Endodermal cell (in vitro differentiated cells): Measurements from ENCODE around the gene INPPL1. TPM values are rescaled to one million over a fixed set of nuclear protein-coding genes. Genes with fewer than 3 reads are reported as not detected.

ENCODE experiments used
- DNase-seq: peaks from one replicate; pipeline ENCODE4 v3.0.0-alpha.2; 2017
- H3K27ac ChIP-seq: 2 replicates; pipeline ENCODE4 v1.5.1; 2013; ENCODE audit warnings: mild to moderate bottlenecking, low read depth, low read length, moderate library complexity
- H3K27me3 ChIP-seq: 2 replicates; pipeline ENCODE4 v1.6.1; 2013; ENCODE audit warnings: mild to moderate bottlenecking, low read length, moderate library complexity; ENCODE audit not compliant: insufficient read depth, control insufficient read depth, poor library complexity, severe bottlenecking
- H3K36me3 ChIP-seq: 2 replicates; pipeline ENCODE4 v1.7.0; 2013; ENCODE audit warnings: mild to moderate bottlenecking, low read length, moderate library complexity; ENCODE audit not compliant: control insufficient read depth, insufficient read depth
- H3K4me1 ChIP-seq: one replicate; pipeline ENCODE4 v1.7.0; 2013; ENCODE audit warnings: low read length; ENCODE audit not compliant: control insufficient read depth, insufficient read depth
- H3K4me3 ChIP-seq: 2 replicates; pipeline ENCODE4 v1.5.1; 2013; ENCODE audit warnings: mild to moderate bottlenecking, low read length, moderate library complexity
- H3K9ac ChIP-seq: 2 replicates; pipeline ENCODE4 v1.6.1; 2013; ENCODE audit warnings: mild to moderate bottlenecking, low read length, moderate library complexity; ENCODE audit not compliant: poor library complexity, severe bottlenecking; ENCODE audit errors: extremely low read depth
- H3K9me3 ChIP-seq: 2 replicates; pipeline ENCODE4 v1.6.1; 2013; ENCODE audit warnings: mild to moderate bottlenecking, low read length, moderate library complexity; ENCODE audit not compliant: control insufficient read depth
- H3K27ac Mint-ChIP-seq: 2 replicates; pipeline ENCODE4 v1.8.0; 2020; ENCODE audit warnings: mixed read lengths
- H3K27me3 Mint-ChIP-seq: 2 replicates; pipeline ENCODE4 v1.8.0; 2021; ENCODE audit warnings: mild to moderate bottlenecking, mixed read lengths; ENCODE audit not compliant: insufficient read depth
- H3K36me3 Mint-ChIP-seq: 2 replicates; pipeline ENCODE4 v1.8.0; 2020; ENCODE audit warnings: low read depth, mixed read lengths
- H3K4me1 Mint-ChIP-seq: 2 replicates; pipeline ENCODE4 v1.8.0; 2020; ENCODE audit warnings: mixed read lengths
- H3K4me3 Mint-ChIP-seq: 2 replicates; pipeline ENCODE4 v1.8.0; 2020; ENCODE audit warnings: mild to moderate bottlenecking, moderate library complexity, mixed read lengths
- H3K9me3 Mint-ChIP-seq: 2 replicates; pipeline ENCODE4 v1.8.0; 2020; ENCODE audit warnings: mild to moderate bottlenecking, mixed read lengths
- CTCF ChIP-seq: fragments of 200-600 bp; sonication (generic); conservative IDR thresholded peaks from 2 replicates; pipeline ENCODE4 v1.5.0; 2021; ENCODE audit warnings: antibody characterized with exemption, mild to moderate bottlenecking
- WGBS, 2 experiments: methylation state at CpG; one replicate each; pipeline versions ENCODE4 v1.1.5 to v1.1.7; 2013; ENCODE audit warnings: missing lambda C conversion rate in 2 of 2, mixed read lengths in 1 of 2; ENCODE audit not compliant: insufficient coverage in 1 of 2, insufficient read length in 1 of 2; 5-methylcytosine and 5-hydroxymethylcytosine counted together
- total RNA-seq, 2 donors: library from RNA; stranded (reverse); fragmentation: NEBNext Ultra II Directional in 1 of 2; extraction: Animal tissue kit (Norgen Biotek cat#: 25700) in 1 of 2; gene quantifications; 2 replicates in 1 of 2; 3 replicates in 1 of 2; pipeline ENCODE4 v1.2.1, GENCODE V29; 2021

Gene INPPL1
- total RNA-seq, 2 donors from 2014 or later: 230 to 325 TPM

- no peak overlapping the region for H3K4me3 ChIP-seq
- peaks cover 62% of the 10 kb centered on the region for H3K36me3 ChIP-seq
- H3K4me3 Mint-ChIP-seq: no peak overlapping the region
- H3K27ac Mint-ChIP-seq: peak overlapping the region; percentile 55
- H3K9ac ChIP-seq: no peak overlapping the region
- no peaks in the 10 kb centered on the region for H3K9me3 ChIP-seq
- peak; percentile 16 for TF ChIP-seq CTCF
- peaks cover 29% of the 10 kb centered on the region for H3K27me3 Mint-ChIP-seq
- 89 to 97% methylated on average over 6 to 22 of the region's 22 CpGs for WGBS, 2 experiments
- no peak overlapping the region for H3K27ac ChIP-seq
- peaks cover 30% of the 10 kb centered on the region for H3K27me3 ChIP-seq
- H3K4me1 Mint-ChIP-seq: peaks cover 11% of the 10 kb centered on the region
- no peaks in the 10 kb centered on the region for H3K4me1 ChIP-seq
- H3K36me3 Mint-ChIP-seq: peaks cover 47% of the 10 kb centered on the region
- peak; percentile 52 for DNase-seq
- H3K9me3 Mint-ChIP-seq: no peaks in the 10 kb centered on the region
Observed at GRCh38 chr11:72237112-72237931, 12.8 kb downstream of the INPPL1 start.

- no peak overlapping the region for H3K4me3 Mint-ChIP-seq
- no peak overlapping the region for H3K9ac ChIP-seq
- peaks cover 39% of the 10 kb centered on the region for H3K36me3 Mint-ChIP-seq
- no peaks in the 10 kb centered on the region for H3K4me1 ChIP-seq
- DNase-seq: peak; percentile 97
- TF ChIP-seq CTCF: peak; percentile 96
- 14 to 44% methylated on average over 5 to 16 of the region's 16 CpGs for WGBS, 2 experiments
- H3K27me3 ChIP-seq: peaks cover 38% of the 10 kb centered on the region
- no peak overlapping the region for H3K4me3 ChIP-seq
- no peak overlapping the region for H3K27ac Mint-ChIP-seq
- peaks cover 55% of the 10 kb centered on the region for H3K36me3 ChIP-seq
- peaks cover 36% of the 10 kb centered on the region for H3K27me3 Mint-ChIP-seq
- H3K9me3 ChIP-seq: no peaks in the 10 kb centered on the region
- no peaks in the 10 kb centered on the region for H3K9me3 Mint-ChIP-seq
- H3K27ac ChIP-seq: no peak overlapping the region
- peaks cover 11% of the 10 kb centered on the region for H3K4me1 Mint-ChIP-seq
Observed at GRCh38 chr11:72238040-72238450, 13.5 kb downstream of the INPPL1 start.

- H3K9me3 Mint-ChIP-seq: no peaks in the 10 kb centered on the region
- H3K4me1 Mint-ChIP-seq: peaks cover 14% of the 10 kb centered on the region
- WGBS, 2 experiments: 62% methylated on average over 13 to 28 of the region's 28 CpGs
- TF ChIP-seq CTCF: no peak
- Histone ChIP-seq H3K27me3 (peaks cover 44% of the 10 kb centered on the region), H3K4me1 (no peaks in the 10 kb centered on the region), H3K27ac (no peak overlapping the region), H3K9ac (no peak overlapping the region), H3K9me3 (no peaks in the 10 kb centered on the region), H3K4me3 (no peak overlapping the region), H3K36me3 (peaks cover 48% of the 10 kb centered on the region)
- H3K27ac Mint-ChIP-seq: no peak overlapping the region
- peak; percentile 53 for DNase-seq
- H3K36me3 Mint-ChIP-seq: peaks cover 33% of the 10 kb centered on the region
- peak overlapping the region; percentile 55 for H3K4me3 Mint-ChIP-seq
- peaks cover 43% of the 10 kb centered on the region for H3K27me3 Mint-ChIP-seq
Observed at GRCh38 chr11:72238492-72239312, 14.1 kb downstream of the INPPL1 start.
